Loucy (cell line): Measurements from ENCODE around the gene FKBP3.

Source experiments
- H2AFZ ChIP-seq: fragments of 200-600 bp; sonication (generic); 2 replicates; pipeline ENCODE4 v1.6.0; 2016; ENCODE audit warnings: antibody characterized with exemption, mild to moderate bottlenecking, low read length, moderate library complexity
- H3F3A ChIP-seq: fragments of 200-600 bp; 2 replicates; pipeline ENCODE4 v1.6.0; 2016; ENCODE audit warnings: antibody characterized with exemption, low read depth, mild to moderate bottlenecking
- H3K27me3 ChIP-seq: fragments of 200-600 bp; sonication (generic); 2 replicates; pipeline ENCODE4 v1.6.1; 2014; ENCODE audit warnings: low read length, mild to moderate bottlenecking; ENCODE audit not compliant: insufficient read depth, poor library complexity, severe bottlenecking
- H3K36me3 ChIP-seq: fragments of 200-600 bp; sonication (generic); 2 replicates; pipeline ENCODE4 v1.6.1; 2016; ENCODE audit warnings: low read length; ENCODE audit not compliant: insufficient read depth
- H3K4me1 ChIP-seq: fragments of 200-600 bp; sonication (generic); 2 replicates; pipeline ENCODE4 v1.5.1; 2014; ENCODE audit warnings: low read length, mild to moderate bottlenecking; ENCODE audit not compliant: insufficient read depth, poor library complexity, severe bottlenecking
- H3K4me2 ChIP-seq: fragments of 200-600 bp; sonication (generic); 2 replicates; pipeline ENCODE4 v1.6.0; 2014; ENCODE audit warnings: antibody characterized with exemption, low read length, low read depth, mild to moderate bottlenecking; ENCODE audit not compliant: poor library complexity, severe bottlenecking
- H3K4me3 ChIP-seq: fragments of 200-600 bp; sonication (generic); 2 replicates; pipeline ENCODE4 v1.5.1; 2014; ENCODE audit warnings: low read length, mild to moderate bottlenecking, mixed read lengths; ENCODE audit not compliant: poor library complexity, severe bottlenecking
- H3K79me2 ChIP-seq: fragments of 200-600 bp; sonication (generic); 2 replicates; pipeline ENCODE4 v1.6.1; 2014; ENCODE audit warnings: low read length; ENCODE audit not compliant: insufficient read depth
- H3K9ac ChIP-seq: fragments of 200-600 bp; sonication (generic); 2 replicates; pipeline ENCODE4 v1.6.0; 2014; ENCODE audit warnings: mild to moderate bottlenecking, low read depth, low read length, moderate library complexity; ENCODE audit not compliant: poor library complexity, severe bottlenecking
- H3K9me2 ChIP-seq: fragments of 200-600 bp; sonication (generic); replicated peaks from 2 replicates; pipeline ENCODE4 v1.6.1; 2016; ENCODE audit warnings: low read depth, low read length, mixed read lengths
- H3K9me3 ChIP-seq: fragments of 200-600 bp; sonication (generic); 2 replicates; pipeline ENCODE4 v1.6.1; 2014; ENCODE audit warnings: mild to moderate bottlenecking, antibody characterized with exemption, low read length, low read depth; ENCODE audit not compliant: insufficient read depth
- H4K20me1 ChIP-seq: fragments of 200-600 bp; sonication (generic); 2 replicates; pipeline ENCODE4 v1.6.0; 2014; ENCODE audit warnings: antibody characterized with exemption, low read length, mild to moderate bottlenecking; ENCODE audit not compliant: insufficient read depth, poor library complexity, severe bottlenecking
- EZH2phosphoT487 ChIP-seq: fragments of 200-600 bp; IDR thresholded peaks from 2 replicates; pipeline ENCODE4 v1.6.1; 2018; ENCODE audit warnings: antibody characterized with exemption, mild to moderate bottlenecking, moderate library complexity, borderline replicate concordance
- TF ChIP-seq, protein P1 (sequence below): fragments of 200-600 bp; sonication (generic); conservative IDR thresholded peaks from 2 replicates; pipeline ENCODE4 v1.5.1; 2014; ENCODE audit warnings: mild to moderate bottlenecking, antibody characterized with exemption, low read length

The FKBP3 gene

DNA sequence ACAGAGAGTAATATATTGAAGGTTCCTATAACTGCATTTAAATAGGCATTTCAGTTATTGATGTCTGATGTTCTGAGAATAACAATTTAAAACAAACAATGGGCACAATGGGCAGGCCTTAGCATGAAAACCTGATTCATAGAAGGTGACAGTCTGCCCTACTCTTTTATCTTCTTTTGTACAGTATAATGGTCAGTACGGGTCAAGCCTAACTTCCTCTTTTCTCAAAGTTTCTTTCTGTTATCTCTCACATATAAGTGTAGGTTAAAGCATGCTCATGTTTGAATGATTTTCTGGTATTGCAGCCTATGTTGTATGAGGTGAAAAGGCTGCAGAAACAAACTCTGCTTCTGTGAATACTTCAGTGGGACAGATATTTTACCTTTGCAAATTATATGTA is 14.2 kb downstream of the FKBP3 start:
- TF ChIP-seq, protein P1, sequence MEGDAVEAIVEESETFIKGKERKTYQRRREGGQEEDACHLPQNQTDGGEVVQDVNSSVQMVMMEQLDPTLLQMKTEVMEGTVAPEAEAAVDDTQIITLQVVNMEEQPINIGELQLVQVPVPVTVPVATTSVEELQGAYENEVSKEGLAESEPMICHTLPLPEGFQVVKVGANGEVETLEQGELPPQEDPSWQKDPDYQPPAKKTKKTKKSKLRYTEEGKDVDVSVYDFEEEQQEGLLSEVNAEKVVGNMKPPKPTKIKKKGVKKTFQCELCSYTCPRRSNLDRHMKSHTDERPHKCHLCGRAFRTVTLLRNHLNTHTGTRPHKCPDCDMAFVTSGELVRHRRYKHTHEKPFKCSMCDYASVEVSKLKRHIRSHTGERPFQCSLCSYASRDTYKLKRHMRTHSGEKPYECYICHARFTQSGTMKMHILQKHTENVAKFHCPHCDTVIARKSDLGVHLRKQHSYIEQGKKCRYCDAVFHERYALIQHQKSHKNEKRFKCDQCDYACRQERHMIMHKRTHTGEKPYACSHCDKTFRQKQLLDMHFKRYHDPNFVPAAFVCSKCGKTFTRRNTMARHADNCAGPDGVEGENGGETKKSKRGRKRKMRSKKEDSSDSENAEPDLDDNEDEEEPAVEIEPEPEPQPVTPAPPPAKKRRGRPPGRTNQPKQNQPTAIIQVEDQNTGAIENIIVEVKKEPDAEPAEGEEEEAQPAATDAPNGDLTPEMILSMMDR = no peak
- no peak for TF ChIP-seq EZH2phosphoT487
- no peaks in the 10 kb centered on the region for H3F3A ChIP-seq
- H4K20me1 ChIP-seq = no peaks in the 10 kb centered on the region
- H3K36me3 ChIP-seq = peaks cover 58% of the 10 kb centered on the region; the same call in 1 of the 2 replicates
- no peak overlapping the region for H3K4me2 ChIP-seq
- H3K9me2 ChIP-seq = no peaks in the 10 kb centered on the region
- H3K4me1 ChIP-seq = no peaks in the 10 kb centered on the region
- no peaks in the 10 kb centered on the region for H3K9me3 ChIP-seq
- H3K9ac ChIP-seq = no peak overlapping the region
- H3K79me2 ChIP-seq = no peaks in the 10 kb centered on the region
- H3K4me3 ChIP-seq = no peak overlapping the region
- H2AFZ ChIP-seq = no peak overlapping the region
- no peaks in the 10 kb centered on the region for H3K27me3 ChIP-seq

DNA sequence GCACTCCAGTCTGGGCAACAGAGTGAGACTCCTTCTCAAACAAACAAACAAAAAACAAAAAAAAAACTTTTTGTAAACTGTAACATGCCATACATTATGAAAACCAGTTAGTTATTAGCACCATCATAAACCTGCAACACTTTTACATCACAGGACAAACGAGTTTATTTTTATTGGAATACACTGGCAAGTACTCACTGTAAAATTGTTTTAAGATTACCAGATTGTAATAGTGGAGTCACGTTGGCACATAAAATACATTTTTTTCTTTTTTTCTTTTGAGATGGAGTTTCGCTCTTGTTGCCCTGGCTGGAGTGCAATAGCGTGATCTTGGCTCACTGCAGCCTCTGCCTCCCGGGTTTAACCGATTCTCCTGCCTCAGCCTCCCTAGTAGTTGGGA is 15.7 kb downstream of the FKBP3 start:
- Histone ChIP-seq H3F3A (no peaks in the 10 kb centered on the region), H4K20me1 (no peaks in the 10 kb centered on the region), H3K4me3 (no peak overlapping the region), H3K79me2 (no peaks in the 10 kb centered on the region), H3K9me2 (no peaks in the 10 kb centered on the region), H3K36me3 (peaks cover 72% of the 10 kb centered on the region; the same call in 1 of the 2 replicates), H2AFZ (no peak overlapping the region), H3K27me3 (no peaks in the 10 kb centered on the region), H3K4me1 (no peaks in the 10 kb centered on the region), H3K9ac (no peak overlapping the region), H3K4me2 (no peak overlapping the region), H3K9me3 (no peaks in the 10 kb centered on the region)
- no peak for TF ChIP-seq EZH2phosphoT487
- TF ChIP-seq, protein P1 = no peak

- H3K4me2 ChIP-seq = no peak overlapping the region
- H3K4me3 ChIP-seq = no peak overlapping the region
- no peaks in the 10 kb centered on the region for H3K27me3 ChIP-seq
- H3K79me2 ChIP-seq = no peaks in the 10 kb centered on the region
- H2AFZ ChIP-seq = no peak overlapping the region
- no peaks in the 10 kb centered on the region for H3F3A ChIP-seq
- peaks cover 90% of the 10 kb centered on the region for H3K36me3 ChIP-seq
- H3K9me3 ChIP-seq = no peaks in the 10 kb centered on the region
- no peaks in the 10 kb centered on the region for H3K4me1 ChIP-seq
- TF ChIP-seq, protein P1 = no peak
- TF ChIP-seq EZH2phosphoT487 = no peak
- H3K9me2 ChIP-seq = no peaks in the 10 kb centered on the region
- H3K9ac ChIP-seq = no peak overlapping the region
- no peaks in the 10 kb centered on the region for H4K20me1 ChIP-seq
These were observed 20.0 kb downstream of the FKBP3 start for GRCh38 chr14:45114327-45114726.
